Astrocyte (in vitro differentiated cells and primary cell): ENCODE measurements around the gene CACNA1E. TPM values are rescaled to one million over a fixed set of nuclear protein-coding genes. Genes with fewer than 3 reads are reported as not detected.

Experiments used
- DNase-seq: peaks from one replicate; pipeline ENCODE4 v3.0.0-alpha.2; 2010; ENCODE audit warnings: low read depth
- FAIRE-seq: peaks from 2 replicates; lab custom pipeline; 2011; peaks lifted over from hg19 to GRCh38; lab: Jason Lieb, UNC
- H2AFZ ChIP-seq: 2 replicates; pipeline ENCODE4 v1.6.0; 2012; ENCODE audit warnings: low read depth, low read length, inconsistent platforms
- H3K27ac ChIP-seq: 2 replicates; pipeline ENCODE4 v1.5.1; 2011; ENCODE audit warnings: low read depth, low read length, inconsistent platforms
- H3K27me3 ChIP-seq: 2 replicates; pipeline ENCODE4 v1.6.0; 2011; ENCODE audit warnings: low read length, inconsistent platforms; ENCODE audit not compliant: insufficient read depth
- H3K36me3 ChIP-seq: 2 replicates; pipeline ENCODE4 v1.5.1; 2011; ENCODE audit warnings: low read length, inconsistent platforms; ENCODE audit not compliant: insufficient read depth
- H3K4me1 ChIP-seq: 2 replicates; pipeline ENCODE4 v1.5.1; 2011; ENCODE audit warnings: low read length, inconsistent platforms; ENCODE audit not compliant: insufficient read depth
- H3K4me2 ChIP-seq: 2 replicates; pipeline ENCODE4 v1.6.0; 2012; ENCODE audit warnings: low read length, inconsistent platforms
- H3K4me3 ChIP-seq: 2 replicates; pipeline ENCODE4 v1.5.1; 2011; ENCODE audit warnings: low read depth, mild to moderate bottlenecking, low read length, inconsistent platforms; ENCODE audit not compliant: insufficient read depth
- H3K79me2 ChIP-seq: 2 replicates; pipeline ENCODE4 v1.6.0; 2012; ENCODE audit warnings: mild to moderate bottlenecking, low read length, inconsistent platforms; ENCODE audit not compliant: insufficient read depth
- H3K9ac ChIP-seq: 2 replicates; pipeline ENCODE4 v1.6.0; 2012; ENCODE audit warnings: mild to moderate bottlenecking, low read length, inconsistent platforms
- H3K9me3 ChIP-seq: 2 replicates; pipeline ENCODE4 v1.5.1; 2012; ENCODE audit warnings: low read depth, mild to moderate bottlenecking, low read length, inconsistent platforms; ENCODE audit not compliant: insufficient read depth
- H4K20me1 ChIP-seq: 2 replicates; pipeline ENCODE4 v1.6.0; 2012; ENCODE audit warnings: low read length, inconsistent platforms; ENCODE audit not compliant: insufficient read depth
- H3K27ac Mint-ChIP-seq: one replicate; pipeline ENCODE4 v1.8.0; 2021; ENCODE audit warnings: mild to moderate bottlenecking, mixed read lengths; ENCODE audit not compliant: unreplicated experiment
- H3K27me3 Mint-ChIP-seq: one replicate; pipeline ENCODE4 v1.8.0; 2021; ENCODE audit warnings: low read depth, mixed read lengths; ENCODE audit not compliant: unreplicated experiment
- H3K36me3 Mint-ChIP-seq: one replicate; pipeline ENCODE4 v1.8.0; 2021; ENCODE audit warnings: low read depth, mixed read lengths; ENCODE audit not compliant: unreplicated experiment
- H3K4me1 Mint-ChIP-seq: one replicate; pipeline ENCODE4 v1.8.0; 2021; ENCODE audit warnings: low read depth, mixed read lengths; ENCODE audit not compliant: unreplicated experiment
- H3K4me3 Mint-ChIP-seq: one replicate; pipeline ENCODE4 v1.8.0; 2021; ENCODE audit warnings: mild to moderate bottlenecking, moderate library complexity, mixed read lengths; ENCODE audit not compliant: unreplicated experiment
- H3K9me3 Mint-ChIP-seq: one replicate; pipeline ENCODE4 v1.8.0; 2021; ENCODE audit warnings: mild to moderate bottlenecking, mixed read lengths; ENCODE audit not compliant: unreplicated experiment
- EZH2 ChIP-seq: IDR thresholded peaks from 2 replicates; pipeline ENCODE4 v1.6.1; 2012; ENCODE audit warnings: mild to moderate bottlenecking, low read length, inconsistent platforms; ENCODE audit not compliant: insufficient read depth
- total RNA-seq: library from RNA; stranded (reverse); gene quantifications from 2 replicates; pipeline ENCODE4 v1.2.1, GENCODE V29; 2021
- TF ChIP-seq, protein P1 (sequence below): IDR thresholded peaks from 2 replicates; pipeline ENCODE4 v1.5.1; 2011; ENCODE audit warnings: low read depth, mild to moderate bottlenecking, inconsistent platforms, low read length, moderate library complexity; ENCODE audit not compliant: insufficient read depth

The CACNA1E gene
- total RNA-seq, 1 donor from 2014 or later: 0.07 TPM

DNA sequence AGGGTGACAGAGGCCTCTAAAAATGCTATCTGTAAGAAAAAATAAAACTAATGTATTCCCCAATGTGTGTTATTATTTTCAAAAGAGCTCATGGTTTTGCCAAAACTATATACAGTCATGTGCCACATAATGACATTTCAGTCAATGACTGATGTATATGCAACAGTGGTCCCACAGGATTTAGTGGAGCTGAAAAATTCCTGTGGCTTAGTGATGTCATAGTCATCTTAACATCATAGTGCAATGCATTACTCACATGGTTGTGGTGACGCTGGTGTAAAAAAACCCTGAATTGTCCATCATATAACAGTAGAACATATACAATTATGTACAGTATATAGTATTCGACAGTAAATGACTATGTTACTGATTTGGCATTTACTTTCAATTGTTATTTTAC, 172.4 kb downstream of the CACNA1E start:
- Histone ChIP-seq H3K4me2 (no peak overlapping the region), H3K27ac (peak overlapping the region; percentile 30), H3K9me3 (no peaks in the 10 kb centered on the region), H3K4me3 (no peak overlapping the region), H4K20me1 (no peaks in the 10 kb centered on the region), H3K4me1 (no peaks in the 10 kb centered on the region), H3K79me2 (no peaks in the 10 kb centered on the region), H3K27me3 (no peaks in the 10 kb centered on the region), H3K9ac (no peak overlapping the region), H3K36me3 (no peaks in the 10 kb centered on the region), H2AFZ (no peak overlapping the region)
- Mint-ChIP-seq H3K36me3 (no peaks in the 10 kb centered on the region), H3K4me1 (peaks cover 12% of the 10 kb centered on the region), H3K9me3 (no peaks in the 10 kb centered on the region), H3K27me3 (no peaks in the 10 kb centered on the region), H3K4me3 (no peak overlapping the region), H3K27ac (peak overlapping the region; percentile 98)
- no peak for FAIRE-seq
- DNase-seq: peak; percentile 52
- TF ChIP-seq, protein P1, sequence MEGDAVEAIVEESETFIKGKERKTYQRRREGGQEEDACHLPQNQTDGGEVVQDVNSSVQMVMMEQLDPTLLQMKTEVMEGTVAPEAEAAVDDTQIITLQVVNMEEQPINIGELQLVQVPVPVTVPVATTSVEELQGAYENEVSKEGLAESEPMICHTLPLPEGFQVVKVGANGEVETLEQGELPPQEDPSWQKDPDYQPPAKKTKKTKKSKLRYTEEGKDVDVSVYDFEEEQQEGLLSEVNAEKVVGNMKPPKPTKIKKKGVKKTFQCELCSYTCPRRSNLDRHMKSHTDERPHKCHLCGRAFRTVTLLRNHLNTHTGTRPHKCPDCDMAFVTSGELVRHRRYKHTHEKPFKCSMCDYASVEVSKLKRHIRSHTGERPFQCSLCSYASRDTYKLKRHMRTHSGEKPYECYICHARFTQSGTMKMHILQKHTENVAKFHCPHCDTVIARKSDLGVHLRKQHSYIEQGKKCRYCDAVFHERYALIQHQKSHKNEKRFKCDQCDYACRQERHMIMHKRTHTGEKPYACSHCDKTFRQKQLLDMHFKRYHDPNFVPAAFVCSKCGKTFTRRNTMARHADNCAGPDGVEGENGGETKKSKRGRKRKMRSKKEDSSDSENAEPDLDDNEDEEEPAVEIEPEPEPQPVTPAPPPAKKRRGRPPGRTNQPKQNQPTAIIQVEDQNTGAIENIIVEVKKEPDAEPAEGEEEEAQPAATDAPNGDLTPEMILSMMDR: no peak
- no peak for TF ChIP-seq EZH2

DNA sequence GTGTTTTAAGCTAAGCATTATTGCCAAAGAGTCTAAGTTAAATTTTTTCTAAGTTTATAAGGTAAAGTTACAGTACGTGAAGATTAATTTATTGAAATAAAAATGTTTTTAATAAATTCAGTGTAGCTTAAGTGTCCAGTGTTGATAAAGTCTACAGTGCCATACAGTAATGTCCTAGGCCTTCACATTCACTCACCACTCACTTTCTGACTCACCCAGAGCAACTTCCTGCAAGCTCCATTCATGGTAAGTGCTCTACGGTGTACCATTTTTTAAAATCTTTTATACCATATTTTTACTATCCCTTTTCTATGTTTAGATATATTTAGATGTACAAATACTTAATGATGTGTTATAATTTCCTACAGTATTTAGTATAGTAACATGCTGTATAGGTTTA, 173.2 kb downstream of the CACNA1E start:
- H3K36me3 Mint-ChIP-seq: no peaks in the 10 kb centered on the region
- TF ChIP-seq, protein P1: no peak
- TF ChIP-seq EZH2: no peak
- no peaks in the 10 kb centered on the region for H3K27me3 Mint-ChIP-seq
- no peak overlapping the region for H3K9ac ChIP-seq
- no peak overlapping the region for H3K4me3 ChIP-seq
- no peak overlapping the region for H2AFZ ChIP-seq
- no peaks in the 10 kb centered on the region for H3K27me3 ChIP-seq
- peaks cover 8% of the 10 kb centered on the region for H3K4me1 Mint-ChIP-seq
- H3K9me3 Mint-ChIP-seq: no peaks in the 10 kb centered on the region
- H3K4me2 ChIP-seq: no peak overlapping the region
- no peaks in the 10 kb centered on the region for H3K4me1 ChIP-seq
- H3K27ac ChIP-seq: peak overlapping the region; percentile 30
- H3K79me2 ChIP-seq: no peaks in the 10 kb centered on the region
- DNase-seq: peak; percentile 14
- FAIRE-seq: no peak
- H3K36me3 ChIP-seq: no peaks in the 10 kb centered on the region
- H3K4me3 Mint-ChIP-seq: no peak overlapping the region
- no peaks in the 10 kb centered on the region for H3K9me3 ChIP-seq
- no peaks in the 10 kb centered on the region for H4K20me1 ChIP-seq
- peak overlapping the region; percentile 98 for H3K27ac Mint-ChIP-seq

DNA sequence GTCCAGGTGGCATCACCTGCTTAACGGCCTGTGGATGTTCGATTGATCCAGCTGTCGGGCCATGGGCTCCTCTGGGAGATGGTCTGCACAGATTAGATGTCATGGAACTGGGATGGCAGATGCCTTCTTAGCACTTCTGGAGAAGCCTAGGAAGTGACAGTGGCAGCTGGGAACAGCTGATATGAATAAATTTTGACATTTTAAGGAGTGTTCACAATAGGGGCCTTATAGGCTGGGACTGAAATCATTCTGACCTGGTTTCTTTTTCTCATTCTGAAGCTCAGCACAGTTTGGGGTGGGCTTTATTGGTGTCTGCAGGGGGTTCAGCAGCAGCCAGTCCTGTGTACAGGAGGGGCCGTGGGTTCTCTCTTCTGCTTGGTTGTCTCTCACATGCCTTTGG, 175.3 kb downstream of the CACNA1E start:
- no peak for FAIRE-seq
- H3K4me3 Mint-ChIP-seq: no peak overlapping the region
- H3K27me3 ChIP-seq: no peaks in the 10 kb centered on the region
- no peaks in the 10 kb centered on the region for H3K79me2 ChIP-seq
- no peak for DNase-seq
- H3K4me1 Mint-ChIP-seq: peaks cover 8% of the 10 kb centered on the region
- H3K4me3 ChIP-seq: no peak overlapping the region
- H3K27me3 Mint-ChIP-seq: no peaks in the 10 kb centered on the region
- TF ChIP-seq EZH2: no peak
- TF ChIP-seq, protein P1: no peak
- no peaks in the 10 kb centered on the region for H3K9me3 ChIP-seq
- H3K27ac Mint-ChIP-seq: no peak overlapping the region
- H3K4me1 ChIP-seq: no peaks in the 10 kb centered on the region
- H4K20me1 ChIP-seq: no peaks in the 10 kb centered on the region
- no peaks in the 10 kb centered on the region for H3K36me3 Mint-ChIP-seq
- H3K4me2 ChIP-seq: no peak overlapping the region
- peaks cover 2% of the 10 kb centered on the region for H3K9me3 Mint-ChIP-seq
- no peak overlapping the region for H2AFZ ChIP-seq
- H3K27ac ChIP-seq: no peak overlapping the region
- no peaks in the 10 kb centered on the region for H3K36me3 ChIP-seq
- H3K9ac ChIP-seq: no peak overlapping the region
